PC-9 (cell line): ENCODE measurements around the gene STX2. TPM values are rescaled to one million over a fixed set of nuclear protein-coding genes. Genes with fewer than 3 reads are reported as not detected.

Experiments
- BruUV-seq: library from RNA; stranded (reverse); fragments of 400-500 nt; replicated peaks from 2 replicates; lab custom pipeline; 2021; lab: Mats Ljungman, UMichigan
- CTCF ChIA-PET: fragments of 300-600 bp; sonication (Branson Sonifier 250); formaldehyde crosslinking; loops from one replicate; lab custom pipeline; 2022; ENCODE audit warnings: antibody characterized with exemption; lab: Charles Lee
- POLR2A ChIA-PET: fragments of 300-600 bp; sonication (Branson Sonifier 250); formaldehyde crosslinking; loops from one replicate; lab custom pipeline; 2022; ENCODE audit warnings: antibody characterized with exemption; ENCODE audit not compliant: unreplicated experiment; lab: Charles Lee
- DNase-seq, 2 experiments: peaks; one replicate each; pipeline versions ENCODE4 v3.0.0 to v3.0.0-alpha.2; 2015 to 2022; ENCODE audit warnings: mixed read lengths in 1 of 2
- H2AFZ ChIP-seq: fragments of 200-600 bp; sonication (generic); 2 replicates; pipeline ENCODE4 v1.8.1; 2017; ENCODE audit warnings: antibody characterized with exemption
- H3F3A ChIP-seq: fragments of 200-600 bp; sonication (generic); 2 replicates; pipeline ENCODE4 v1.8.1; 2017; ENCODE audit warnings: antibody characterized with exemption, mild to moderate bottlenecking, low read depth; ENCODE audit not compliant: insufficient read depth
- H3K27ac ChIP-seq: fragments of 200-600 bp; sonication (generic); 2 replicates; pipeline ENCODE4 v1.6.1; 2016; ENCODE audit warnings: mixed run types
- H3K27me3 ChIP-seq: fragments of 200-600 bp; sonication (generic); 2 replicates; pipeline ENCODE4 v1.6.1; 2016; ENCODE audit warnings: low read depth, mixed run types; ENCODE audit not compliant: insufficient read depth
- H3K36me3 ChIP-seq: fragments of 200-600 bp; sonication (generic); 2 replicates; pipeline ENCODE4 v1.6.1; 2016; ENCODE audit warnings: low read depth, mixed run types
- H3K4me1 ChIP-seq: fragments of 200-600 bp; sonication (generic); replicated peaks from 2 replicates; pipeline ENCODE4 v1.6.1; 2016; ENCODE audit warnings: mixed run types; ENCODE audit not compliant: insufficient read depth
- H3K4me2 ChIP-seq: fragments of 200-600 bp; sonication (generic); 2 replicates; pipeline ENCODE4 v1.6.1; 2017; ENCODE audit warnings: mixed run types
- H3K4me3 ChIP-seq: fragments of 200-600 bp; sonication (generic); 2 replicates; pipeline ENCODE4 v1.6.1; 2016; ENCODE audit warnings: mixed run types
- H3K79me2 ChIP-seq: fragments of 200-600 bp; sonication (generic); 2 replicates; pipeline ENCODE4 v1.6.1; 2017; ENCODE audit warnings: low read depth, mixed run types
- H3K9me2 ChIP-seq: fragments of 200-600 bp; sonication (generic); 2 replicates; pipeline ENCODE4 v1.8.1; 2017; ENCODE audit warnings: mild to moderate bottlenecking; ENCODE audit not compliant: insufficient read depth
- H3K9me3 ChIP-seq: fragments of 200-600 bp; sonication (generic); 2 replicates; pipeline ENCODE4 v1.8.1; 2016; ENCODE audit warnings: low read depth; ENCODE audit not compliant: insufficient read depth
- H4K20me1 ChIP-seq: fragments of 200-600 bp; sonication (generic); 2 replicates; pipeline ENCODE4 v1.8.1; 2017; ENCODE audit not compliant: insufficient read depth
- EZH2 ChIP-seq: fragments of 200-600 bp; sonication (generic); IDR thresholded peaks from 2 replicates; pipeline ENCODE4 v1.8.0; 2017; ENCODE audit warnings: antibody characterized with exemption, low read depth
- intact Hi-C: fragments of 100-400 bp; cut with micrococcal nuclease; formaldehyde crosslinking; loops from one replicate; pipeline ENCODE4 v1.10.0; 2022; ENCODE audit not compliant: unreplicated experiment
- total RNA-seq: library from RNA; stranded (reverse); gene quantifications from 2 replicates; pipeline ENCODE4 v1.2.3, GENCODE V29; 2021
- TF ChIP-seq, protein P1 (sequence below): fragments of 200-600 bp; sonication (generic); conservative IDR thresholded peaks from 2 replicates; pipeline ENCODE4 v1.6.1; 2017; ENCODE audit warnings: mixed run types, antibody characterized with exemption, mild to moderate bottlenecking, moderate library complexity

Gene STX2
- total RNA-seq, 1 experiment from 2014 or later, result 9.7 TPM

DNA sequence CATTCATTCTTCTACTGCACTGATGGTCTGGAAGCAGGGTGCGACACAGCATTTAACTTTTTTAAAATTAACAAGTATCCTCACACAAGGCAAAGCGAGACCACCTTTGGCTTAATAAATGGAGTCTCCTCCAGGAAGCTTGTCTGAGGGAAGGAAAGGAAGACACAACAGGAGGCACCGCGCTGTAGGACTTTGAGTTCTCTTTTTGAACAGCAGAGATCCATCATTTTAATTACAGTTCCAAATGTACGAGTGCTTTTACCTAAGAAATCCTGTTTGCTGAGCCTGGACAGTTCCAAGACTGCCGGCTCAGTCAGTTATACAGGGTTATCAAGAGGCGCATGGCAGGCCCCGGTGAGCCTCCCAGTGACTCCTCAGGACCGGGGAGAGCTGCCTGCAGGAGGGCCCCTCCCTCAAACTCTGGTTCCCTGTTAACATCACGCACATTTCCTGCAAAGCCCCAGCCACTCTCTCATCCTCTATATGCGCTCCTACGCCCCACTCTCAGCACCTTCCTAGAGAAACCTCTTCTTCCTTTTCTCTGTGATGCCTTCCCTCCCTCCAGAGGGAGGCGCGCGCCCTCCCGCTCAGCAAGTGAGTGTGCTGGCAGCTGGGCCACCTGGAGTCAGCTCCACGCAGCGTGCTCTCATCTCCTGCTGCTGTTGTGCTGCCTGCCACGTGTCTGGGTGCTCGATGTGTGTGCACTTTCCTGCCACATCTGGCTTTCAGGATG is 46.1 kb downstream of the STX2 start:
- no peaks in the 10 kb centered on the region for H3K9me3 ChIP-seq
- no peaks in the 10 kb centered on the region for H3K27me3 ChIP-seq
- no TSS peak for BruUV-seq
- ChIA-PET POLR2A (no interaction called here), CTCF (no interaction called here)
- no peak overlapping the region for H3K27ac ChIP-seq
- no peak overlapping the region for H3K4me2 ChIP-seq
- H3K36me3 ChIP-seq, result no peaks in the 10 kb centered on the region
- intact Hi-C loops, result no loop called here
- no peaks in the 10 kb centered on the region for H3K9me2 ChIP-seq
- H3F3A ChIP-seq, result no peaks in the 10 kb centered on the region
- no peak for TF ChIP-seq EZH2
- TF ChIP-seq, protein P1, sequence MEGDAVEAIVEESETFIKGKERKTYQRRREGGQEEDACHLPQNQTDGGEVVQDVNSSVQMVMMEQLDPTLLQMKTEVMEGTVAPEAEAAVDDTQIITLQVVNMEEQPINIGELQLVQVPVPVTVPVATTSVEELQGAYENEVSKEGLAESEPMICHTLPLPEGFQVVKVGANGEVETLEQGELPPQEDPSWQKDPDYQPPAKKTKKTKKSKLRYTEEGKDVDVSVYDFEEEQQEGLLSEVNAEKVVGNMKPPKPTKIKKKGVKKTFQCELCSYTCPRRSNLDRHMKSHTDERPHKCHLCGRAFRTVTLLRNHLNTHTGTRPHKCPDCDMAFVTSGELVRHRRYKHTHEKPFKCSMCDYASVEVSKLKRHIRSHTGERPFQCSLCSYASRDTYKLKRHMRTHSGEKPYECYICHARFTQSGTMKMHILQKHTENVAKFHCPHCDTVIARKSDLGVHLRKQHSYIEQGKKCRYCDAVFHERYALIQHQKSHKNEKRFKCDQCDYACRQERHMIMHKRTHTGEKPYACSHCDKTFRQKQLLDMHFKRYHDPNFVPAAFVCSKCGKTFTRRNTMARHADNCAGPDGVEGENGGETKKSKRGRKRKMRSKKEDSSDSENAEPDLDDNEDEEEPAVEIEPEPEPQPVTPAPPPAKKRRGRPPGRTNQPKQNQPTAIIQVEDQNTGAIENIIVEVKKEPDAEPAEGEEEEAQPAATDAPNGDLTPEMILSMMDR, result no peak
- no peak overlapping the region for H2AFZ ChIP-seq
- H3K4me3 ChIP-seq, result no peak overlapping the region
- H4K20me1 ChIP-seq, result no peaks in the 10 kb centered on the region
- no peak for DNase-seq
- no peaks in the 10 kb centered on the region for H3K79me2 ChIP-seq
- H3K4me1 ChIP-seq, result no peaks in the 10 kb centered on the region

DNA sequence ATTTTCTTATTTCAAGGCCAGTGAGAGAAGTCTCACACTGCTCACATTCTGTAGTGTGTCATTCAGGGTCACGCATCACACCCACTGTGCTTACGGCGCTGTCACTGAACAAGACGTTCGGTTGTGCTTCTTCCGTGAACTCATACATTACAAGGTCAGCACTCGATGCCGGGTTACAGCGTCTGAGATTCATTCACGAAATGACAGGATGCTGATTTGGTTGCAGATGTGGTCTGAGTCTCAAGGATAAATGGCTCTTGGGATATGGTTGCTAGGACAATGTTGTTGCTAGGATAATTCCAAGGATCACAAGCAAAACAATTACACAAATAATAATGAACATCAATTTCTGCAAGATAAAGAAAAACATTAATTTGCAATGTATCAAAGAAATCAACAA is 47.4 kb downstream of the STX2 start:
- intact Hi-C loops, result no loop called here
- BruUV-seq, result no TSS peak
- ChIA-PET POLR2A (no interaction called here), CTCF (no interaction called here)
- Histone ChIP-seq H3K4me1 (no peaks in the 10 kb centered on the region), H3K4me2 (no peak overlapping the region), H3K79me2 (no peaks in the 10 kb centered on the region), H3K4me3 (no peak overlapping the region), H3K27ac (no peak overlapping the region), H3F3A (no peaks in the 10 kb centered on the region), H2AFZ (no peak overlapping the region), H3K9me3 (no peaks in the 10 kb centered on the region), H3K9me2 (no peaks in the 10 kb centered on the region), H3K27me3 (no peaks in the 10 kb centered on the region), H3K36me3 (no peaks in the 10 kb centered on the region), H4K20me1 (no peaks in the 10 kb centered on the region)
- TF ChIP-seq, protein P1, result no peak
- no peak for TF ChIP-seq EZH2
- no peak for DNase-seq

DNA sequence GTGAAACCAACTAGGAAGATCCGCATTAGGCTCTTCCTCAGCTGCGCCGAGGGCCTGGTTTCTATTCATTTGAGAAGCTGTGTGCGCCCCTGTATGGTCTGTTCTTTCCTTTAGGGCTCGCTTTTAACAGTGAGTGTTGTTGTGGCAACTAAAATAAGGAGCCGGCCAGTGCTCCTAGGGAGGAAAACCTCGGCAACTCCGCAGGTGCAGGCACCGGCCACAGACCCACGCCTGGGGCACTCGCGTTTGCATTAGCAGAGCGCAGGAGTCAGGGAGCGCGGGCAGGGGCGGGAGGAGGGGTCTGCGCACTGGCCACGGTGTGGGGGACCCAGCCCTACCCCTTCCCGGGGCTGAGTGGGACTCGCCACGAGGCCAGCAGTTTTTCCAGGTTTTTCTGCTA is 50.5 kb downstream of the STX2 start:
- Histone ChIP-seq H3K27ac (no peak overlapping the region), H3K36me3 (no peaks in the 10 kb centered on the region), H3K4me2 (no peak overlapping the region), H3F3A (no peaks in the 10 kb centered on the region), H3K4me3 (no peak overlapping the region), H3K9me3 (0 out of 2 replicates have a peak, but pooled peaks cover 7% of the 10 kb centered on the region), H3K9me2 (no peaks in the 10 kb centered on the region), H2AFZ (no peak overlapping the region), H3K79me2 (no peaks in the 10 kb centered on the region), H3K4me1 (no peaks in the 10 kb centered on the region), H4K20me1 (no peaks in the 10 kb centered on the region), H3K27me3 (peaks cover 3% of the 10 kb centered on the region)
- intact Hi-C loops, result no loop called here
- DNase-seq, result no peak
- ChIA-PET POLR2A (no interaction called here), CTCF (no interaction called here)
- no peak for TF ChIP-seq EZH2
- TF ChIP-seq, protein P1, result no peak
- no TSS peak for BruUV-seq
